Measurements from ENCODE around the gene MNT.

- TF ChIP-seq CEBPB (tag; IDR thresholded peaks at IDR 0.05) (no peak), MXI1 (IDR thresholded peaks at IDR 0.05; ENCODE audit: low read depth, low read length) (no peak)
- TF ChIP-seq, protein P1, sequence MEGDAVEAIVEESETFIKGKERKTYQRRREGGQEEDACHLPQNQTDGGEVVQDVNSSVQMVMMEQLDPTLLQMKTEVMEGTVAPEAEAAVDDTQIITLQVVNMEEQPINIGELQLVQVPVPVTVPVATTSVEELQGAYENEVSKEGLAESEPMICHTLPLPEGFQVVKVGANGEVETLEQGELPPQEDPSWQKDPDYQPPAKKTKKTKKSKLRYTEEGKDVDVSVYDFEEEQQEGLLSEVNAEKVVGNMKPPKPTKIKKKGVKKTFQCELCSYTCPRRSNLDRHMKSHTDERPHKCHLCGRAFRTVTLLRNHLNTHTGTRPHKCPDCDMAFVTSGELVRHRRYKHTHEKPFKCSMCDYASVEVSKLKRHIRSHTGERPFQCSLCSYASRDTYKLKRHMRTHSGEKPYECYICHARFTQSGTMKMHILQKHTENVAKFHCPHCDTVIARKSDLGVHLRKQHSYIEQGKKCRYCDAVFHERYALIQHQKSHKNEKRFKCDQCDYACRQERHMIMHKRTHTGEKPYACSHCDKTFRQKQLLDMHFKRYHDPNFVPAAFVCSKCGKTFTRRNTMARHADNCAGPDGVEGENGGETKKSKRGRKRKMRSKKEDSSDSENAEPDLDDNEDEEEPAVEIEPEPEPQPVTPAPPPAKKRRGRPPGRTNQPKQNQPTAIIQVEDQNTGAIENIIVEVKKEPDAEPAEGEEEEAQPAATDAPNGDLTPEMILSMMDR (IDR thresholded peaks at IDR 0.05 in 2 of 3, conservative IDR thresholded peaks at IDR 0.05 in 1 of 3; ENCODE audit: insufficient read depth in 2 of 3, low read depth in 1 of 3, low read length in 3 of 3) = no peak
These were observed 4.2 kb downstream of the MNT start for GRCh38 chr17:2396568-2397246.

Measured in K562 (cell line).